HG02610 (cell line): ENCODE measurements around the gene HDAC10.

Experiments used
- ATAC-seq: cut with Tn5 transposase; IDR thresholded peaks from one replicate; pipeline ENCODE4 v1.9.1; 2021; ENCODE audit warnings: mild to moderate bottlenecking, moderate library complexity; ENCODE audit not compliant: unreplicated experiment

The HDAC10 gene

DNA sequence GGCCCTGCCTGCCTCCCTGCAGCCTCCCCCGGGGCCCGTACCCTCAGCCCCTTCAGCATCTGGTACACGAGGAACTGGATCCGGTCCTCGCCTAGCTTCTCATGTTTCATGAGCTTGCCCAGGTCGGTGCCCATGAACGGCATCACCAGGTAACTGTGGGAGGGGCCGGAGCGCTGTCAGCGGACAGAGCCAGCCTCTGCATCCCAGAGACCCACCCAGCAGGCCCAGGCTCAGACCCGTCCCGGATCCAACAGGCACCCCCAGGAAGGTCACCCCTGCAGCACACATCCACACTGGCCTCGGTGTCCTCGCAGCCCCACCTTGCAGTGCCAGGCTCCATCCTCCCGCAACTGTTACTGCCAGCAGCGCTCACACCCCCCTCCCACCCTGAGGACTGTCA, 6.0 kb upstream of the HDAC10 start:
- ATAC-seq = no peak

DNA sequence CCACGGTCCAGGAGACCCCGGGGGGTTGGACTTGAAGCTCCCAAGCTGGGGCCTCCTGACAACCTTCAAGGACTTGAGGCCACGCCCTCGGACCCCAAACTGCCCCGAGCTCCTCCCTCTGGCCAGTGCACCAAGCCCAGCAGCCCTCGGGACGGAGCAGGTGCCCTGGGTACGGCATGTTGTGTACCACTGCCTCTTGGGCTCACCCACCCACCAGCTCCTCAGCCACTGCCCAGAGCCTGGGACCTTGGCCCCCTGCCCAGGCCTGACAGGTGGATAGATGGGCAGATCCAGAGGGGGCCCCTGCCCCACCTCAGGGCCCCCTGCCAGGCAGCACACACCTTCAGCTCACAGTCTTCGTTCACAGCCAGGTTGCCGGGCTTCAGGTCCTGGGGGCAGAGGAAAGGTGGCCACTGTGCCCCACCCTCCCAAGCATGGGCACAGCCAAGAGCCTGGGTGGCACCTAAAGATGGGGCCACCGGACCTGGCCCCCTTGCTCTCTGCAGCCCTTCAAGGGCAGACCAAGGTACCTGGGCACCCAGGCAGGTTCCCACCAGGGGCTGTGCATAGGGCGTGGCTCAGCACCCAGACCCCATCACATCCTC, 5.3 kb upstream of the HDAC10 start:
- no peak for ATAC-seq

DNA sequence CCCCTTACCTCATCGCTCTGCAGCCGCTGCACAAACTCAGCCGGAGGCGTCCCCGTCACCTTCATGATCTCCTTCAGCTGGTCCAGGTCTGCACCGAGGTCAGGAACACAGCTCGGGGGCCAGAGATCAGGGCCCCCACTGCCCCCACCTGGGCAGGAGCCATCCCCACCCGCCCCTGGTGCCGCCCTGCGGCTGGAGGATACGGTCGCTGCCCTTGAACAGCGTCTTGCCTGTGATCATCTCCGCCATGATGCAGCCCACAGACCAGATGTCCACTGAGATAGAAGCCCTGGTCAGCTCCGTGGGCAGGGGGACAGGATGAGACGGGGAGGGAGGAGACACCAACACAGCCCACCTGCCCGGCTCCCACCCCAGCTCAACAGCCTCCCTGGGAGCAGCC, 4.5 kb upstream of the HDAC10 start:
- no peak for ATAC-seq

DNA sequence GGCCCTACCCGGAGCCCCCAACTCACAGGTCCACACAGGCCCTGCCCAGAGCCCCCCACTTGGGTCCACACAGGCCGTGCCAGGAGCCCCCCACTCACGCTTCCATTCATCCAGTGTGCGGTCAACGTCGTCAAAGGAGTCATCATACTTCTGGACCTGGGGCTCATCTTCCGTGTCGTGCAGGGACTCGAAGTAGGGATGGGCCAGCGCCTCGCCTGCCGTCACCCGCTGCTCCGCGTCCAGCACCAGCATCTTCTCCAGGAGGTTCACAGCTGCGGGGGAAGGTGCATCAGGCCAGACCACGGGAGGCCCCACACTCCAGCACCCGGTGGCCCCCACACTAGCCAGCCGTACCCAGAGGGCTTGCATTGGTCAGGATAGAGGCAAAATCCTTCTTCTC, 4.0 kb upstream of the HDAC10 start:
- no peak for ATAC-seq

DNA sequence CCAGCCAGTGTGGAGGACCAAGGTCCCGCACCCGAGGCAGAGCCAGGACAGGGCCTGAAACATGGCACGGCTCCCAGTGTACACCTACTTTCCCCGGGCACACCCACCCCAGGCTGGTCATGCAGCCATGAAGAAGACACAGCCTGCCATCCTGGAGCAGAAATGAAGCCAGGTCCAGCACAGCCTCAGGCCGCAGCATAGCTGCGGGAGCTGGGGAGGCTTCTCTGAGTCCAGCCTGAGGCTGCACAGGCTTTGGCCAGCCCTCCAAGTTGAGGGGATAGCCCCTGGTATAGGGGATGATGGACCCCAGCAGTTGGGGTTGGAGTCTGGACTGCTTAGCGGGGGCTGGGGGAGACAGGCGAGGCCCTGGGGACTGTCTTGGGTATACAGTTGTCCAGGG, 2.9 kb upstream of the HDAC10 start:
- no peak for ATAC-seq

DNA sequence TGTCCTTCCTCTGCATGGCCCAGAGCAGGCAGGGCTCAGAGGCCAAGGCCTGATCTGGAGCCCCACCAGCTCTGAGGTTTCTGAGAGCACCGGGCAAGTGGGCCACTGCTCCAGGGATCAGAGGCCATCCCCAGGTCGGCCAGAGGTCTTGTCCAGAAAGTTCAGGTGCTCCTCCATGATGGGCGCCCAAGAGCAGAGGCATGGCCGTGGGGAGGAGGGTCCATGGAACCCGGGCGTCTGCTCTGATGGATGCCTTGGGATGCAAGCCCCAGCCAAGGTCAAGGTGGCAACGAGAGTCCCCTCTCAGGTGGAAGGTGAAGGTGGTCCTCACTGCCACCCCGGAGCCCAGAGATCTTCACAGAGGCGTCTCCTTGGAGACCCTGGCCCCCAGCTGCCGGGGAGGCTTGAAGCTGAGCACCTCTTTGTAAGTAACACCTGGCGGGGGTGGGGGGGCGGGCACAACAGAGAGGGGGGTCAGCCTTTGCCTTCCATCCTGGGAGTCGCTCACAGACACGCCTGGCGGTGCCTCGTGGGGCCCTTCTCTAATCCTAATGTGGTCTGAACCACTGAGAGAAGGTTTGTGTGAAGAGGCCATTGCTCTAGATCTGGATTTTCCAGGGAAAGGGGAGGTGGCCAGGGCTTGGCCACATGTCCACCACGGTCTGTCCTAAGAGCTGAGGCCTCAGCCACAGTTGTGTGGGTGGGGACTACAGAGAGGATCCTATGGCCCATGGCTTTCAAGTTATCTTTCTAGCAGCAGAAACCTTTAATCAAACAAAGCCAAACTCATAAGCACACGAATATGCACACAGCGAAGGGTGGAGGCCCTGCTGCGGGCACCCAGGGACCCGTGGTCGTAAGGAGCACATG, 2.2 kb upstream of the HDAC10 start:
- ATAC-seq = no peak

DNA sequence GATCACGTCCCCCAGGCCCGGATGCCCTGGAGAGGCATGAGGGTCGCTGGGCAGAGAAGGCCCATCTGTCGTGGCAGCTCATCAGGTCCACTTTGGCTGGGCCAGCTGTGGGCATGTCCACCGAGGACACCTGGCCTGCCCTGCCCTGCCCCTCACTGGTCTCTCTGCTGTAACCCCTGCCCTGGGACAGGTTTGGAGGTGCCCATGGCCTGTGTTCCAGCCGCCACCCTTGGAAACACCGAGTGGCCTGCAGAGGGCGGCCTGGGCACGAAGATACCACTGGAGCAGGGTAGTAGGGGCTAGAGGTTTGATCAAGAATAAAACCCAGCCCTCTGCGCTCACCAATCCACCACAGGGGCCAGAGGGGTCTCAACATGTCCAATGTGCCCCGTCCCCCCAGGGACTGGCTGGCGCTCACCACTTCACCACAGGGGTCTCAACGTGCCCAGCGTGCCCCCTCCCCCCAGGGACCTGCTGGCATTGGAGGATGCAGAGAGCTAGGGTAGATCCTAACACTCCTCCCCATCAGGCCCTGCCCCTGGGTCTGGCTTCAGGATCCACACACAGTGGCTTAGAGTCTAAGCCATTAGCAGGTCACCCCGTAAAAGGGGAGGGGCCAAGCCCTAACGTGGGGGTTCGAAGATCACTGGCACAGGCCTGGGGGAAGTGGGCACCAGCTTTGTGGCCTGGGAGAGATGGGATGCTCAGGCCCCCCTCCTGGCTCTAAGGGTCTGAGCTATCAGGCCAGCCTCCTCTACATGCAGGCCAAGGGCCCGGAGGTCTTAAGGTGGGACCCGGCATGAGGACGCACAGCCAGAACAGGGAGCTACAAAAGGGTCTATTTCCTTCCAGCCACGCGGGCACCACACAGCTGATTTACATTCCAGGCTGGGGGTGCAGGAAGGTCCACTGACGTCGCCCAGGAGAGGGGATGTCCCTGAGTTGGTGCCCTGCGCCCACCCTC, 1.3 kb upstream of the HDAC10 start:
- ATAC-seq = no peak

DNA sequence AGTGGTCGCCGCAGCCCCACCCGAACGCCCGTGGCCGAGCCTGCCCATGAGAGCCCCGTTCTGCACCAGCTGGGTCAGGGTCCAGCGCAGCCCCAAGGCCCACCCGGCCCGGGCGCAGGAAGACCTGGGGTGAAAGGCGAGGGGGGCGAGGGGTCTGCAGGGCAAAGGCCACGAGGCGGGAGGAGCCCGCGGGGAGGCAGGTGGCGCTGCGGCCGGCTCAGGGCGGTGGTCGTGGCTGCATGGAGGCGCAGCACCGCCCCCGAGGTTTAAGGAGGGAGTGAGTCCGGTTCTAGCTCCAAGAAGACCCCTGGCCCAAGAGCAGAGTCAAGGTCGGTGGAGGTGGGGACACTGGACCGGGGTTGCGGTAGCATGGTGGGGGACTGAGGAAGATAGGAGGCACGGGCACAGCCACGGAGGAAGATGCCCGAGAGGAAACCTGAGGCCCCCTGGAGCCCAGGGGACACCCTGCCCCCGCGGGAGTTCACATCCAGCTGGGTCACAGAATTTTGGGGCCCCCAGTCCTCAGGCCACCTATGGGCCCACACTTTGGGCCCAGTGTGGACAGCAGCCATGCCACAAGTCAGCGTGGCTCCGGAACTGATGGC, 514 bp upstream of the HDAC10 start:
- ATAC-seq = no peak

- no peak for ATAC-seq
These were observed 863 bp downstream of the HDAC10 start for GRCh38 chr22:50250249-50250554.

DNA sequence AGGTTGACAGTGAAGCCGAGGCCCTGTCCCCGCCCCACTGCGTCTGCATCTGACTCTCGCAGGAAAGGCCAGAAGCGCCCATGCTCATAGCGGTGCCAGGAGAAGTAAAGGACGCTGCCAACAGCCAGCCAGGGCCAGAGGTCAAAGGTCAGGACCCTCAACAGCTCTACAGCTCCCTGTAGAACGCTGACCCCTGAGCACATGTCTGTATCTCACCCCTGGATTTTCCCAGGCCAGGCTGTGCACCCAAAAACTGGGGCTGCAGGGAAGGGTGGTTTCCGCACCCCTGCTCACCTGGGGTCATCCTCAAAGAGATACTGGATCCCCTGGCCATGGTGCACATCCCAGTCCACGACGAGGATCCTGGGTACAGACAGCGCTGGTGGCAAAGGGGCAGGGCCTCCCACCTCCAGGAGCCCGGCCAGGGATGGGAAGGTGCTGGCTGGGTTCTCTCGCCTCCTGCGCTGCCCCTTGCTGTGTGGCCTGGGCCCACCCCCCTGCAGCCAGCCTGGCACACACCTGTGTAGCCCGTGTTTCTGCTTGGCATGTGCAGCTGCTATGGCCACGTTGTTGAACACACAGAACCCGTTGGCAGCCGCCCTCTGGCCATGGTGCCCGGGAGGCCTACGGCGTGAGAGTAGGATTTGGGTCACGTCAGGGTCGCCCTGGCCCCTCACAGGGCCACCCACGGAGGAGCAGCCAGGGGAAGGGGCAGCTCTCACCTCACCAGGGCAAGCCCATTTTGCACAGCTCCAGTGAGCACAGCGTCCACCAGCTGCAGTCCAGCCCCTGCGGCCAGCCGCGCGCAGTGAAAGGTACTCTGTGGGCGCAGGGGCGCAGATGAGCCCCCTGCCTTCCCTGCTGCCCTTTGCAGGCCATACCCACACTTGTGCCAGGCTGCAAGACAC, 1.5 kb downstream of the HDAC10 start:
- no peak for ATAC-seq

DNA sequence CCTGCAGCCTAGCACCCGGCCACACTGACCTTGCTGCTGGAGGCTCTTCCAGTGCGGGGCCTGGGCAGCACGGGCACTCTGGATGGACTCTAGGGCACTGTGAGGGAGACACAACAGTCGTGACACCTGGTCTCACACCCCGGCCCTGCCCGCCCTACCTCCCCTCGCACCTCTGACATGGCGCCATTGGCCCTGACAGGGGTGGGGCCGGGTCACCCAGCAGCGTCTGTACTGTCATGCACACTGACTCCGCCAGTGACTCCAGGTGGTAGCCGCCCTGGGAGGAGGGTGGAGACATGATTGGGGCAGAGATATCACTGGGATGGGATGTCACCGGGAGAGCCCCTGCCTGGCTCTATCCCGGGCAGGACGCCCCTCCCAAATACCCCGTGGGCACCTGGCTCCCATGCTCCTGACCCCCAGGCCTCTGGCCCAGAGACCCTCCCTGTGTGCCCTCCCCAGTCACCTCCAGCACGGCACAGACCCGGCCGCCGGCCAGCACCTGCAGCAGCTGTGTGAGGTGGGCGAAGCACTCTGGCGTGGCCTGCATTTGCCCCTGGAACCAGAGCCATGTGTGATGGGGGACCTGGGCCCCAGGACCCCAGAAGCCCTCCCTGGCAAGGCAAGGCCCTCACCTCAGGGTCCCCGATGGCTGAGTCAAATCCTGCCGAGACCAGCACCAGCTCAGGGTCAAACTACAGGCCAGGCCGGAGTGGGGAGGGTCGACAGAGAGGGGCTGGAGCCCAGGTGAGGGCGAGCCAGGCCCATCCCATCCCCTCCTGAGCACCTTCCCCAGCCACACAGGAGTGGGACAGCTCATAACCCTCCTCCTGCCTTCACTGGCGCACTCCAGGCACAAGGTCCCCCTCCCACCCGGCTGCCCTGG, 2.6 kb downstream of the HDAC10 start:
- ATAC-seq = no peak

DNA sequence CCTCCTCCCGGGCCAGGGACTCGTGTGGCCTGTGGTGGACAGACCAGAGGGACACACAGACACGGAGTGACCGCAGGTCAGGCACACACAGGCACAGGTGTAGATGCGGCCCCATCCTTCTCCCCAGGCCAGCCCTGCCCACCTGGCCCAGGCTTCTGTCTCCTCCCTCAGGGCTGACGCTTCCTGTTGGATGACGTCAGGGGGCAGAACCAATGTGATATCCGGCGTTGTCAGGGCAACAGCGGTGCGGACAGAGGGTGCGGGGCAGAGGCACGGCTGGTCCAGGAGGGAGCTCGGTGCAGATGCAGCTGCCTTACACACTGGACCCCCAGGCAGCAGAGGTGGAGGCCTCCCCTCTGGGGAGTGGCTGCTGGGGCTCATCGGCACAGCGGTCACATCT, 3.3 kb downstream of the HDAC10 start:
- no peak for ATAC-seq

GRCh38 chr22:50246242-50247175, 4.6 kb downstream of the HDAC10 start:
- ATAC-seq = no peak

DNA sequence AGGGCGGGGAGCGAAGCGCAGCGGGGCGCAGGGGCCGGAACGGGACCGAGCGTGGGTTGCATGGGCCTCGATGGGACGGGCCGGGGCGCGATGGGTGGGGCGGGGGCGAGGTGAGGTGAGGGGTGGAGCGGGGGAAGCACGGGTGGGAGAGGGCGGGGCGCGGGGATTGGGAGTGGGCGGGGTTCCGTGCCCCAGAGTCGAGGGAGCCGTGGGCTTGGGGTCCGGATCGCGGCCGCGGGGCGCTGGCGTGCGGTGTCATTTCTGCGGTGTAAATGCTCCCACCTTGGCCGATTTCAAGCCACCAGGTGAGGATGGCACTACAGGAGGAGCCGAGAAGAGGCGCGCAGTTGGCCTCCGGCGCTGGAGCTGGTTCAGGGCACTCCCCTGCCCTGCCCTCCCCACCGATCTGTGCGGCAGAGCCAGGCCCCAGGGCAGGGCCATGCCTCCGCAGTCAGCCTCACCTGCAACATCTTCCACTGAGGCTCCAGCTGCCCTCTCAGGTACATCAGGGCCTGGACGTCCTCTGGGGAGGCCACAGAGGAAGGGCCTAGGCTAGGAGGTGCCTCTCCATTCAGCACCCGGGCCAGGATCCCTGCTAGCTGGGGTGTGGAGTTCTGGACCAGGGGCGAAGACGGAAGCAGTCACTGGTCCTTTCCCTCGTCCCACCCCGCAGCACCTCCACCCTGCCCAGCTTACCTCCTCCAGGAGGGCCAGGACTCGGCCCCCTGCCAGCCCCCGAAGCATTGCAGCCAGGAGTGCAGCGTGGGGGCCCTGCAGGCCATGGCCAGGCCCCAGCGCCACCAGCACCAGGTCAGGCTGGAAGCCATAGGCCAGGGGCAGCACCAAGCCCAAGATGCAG, 5.6 kb downstream of the HDAC10 start:
- no peak for ATAC-seq

GRCh38 chr22:50244420-50245213, 6.4 kb downstream of the HDAC10 start, which contains the start of gene TUBGCP6:
TUBGCP6 (minus strand) TSS chr22:50245023; CDS start chr22:50244459, 564 bp downstream.
- peak; percentile 48 for ATAC-seq

DNA sequence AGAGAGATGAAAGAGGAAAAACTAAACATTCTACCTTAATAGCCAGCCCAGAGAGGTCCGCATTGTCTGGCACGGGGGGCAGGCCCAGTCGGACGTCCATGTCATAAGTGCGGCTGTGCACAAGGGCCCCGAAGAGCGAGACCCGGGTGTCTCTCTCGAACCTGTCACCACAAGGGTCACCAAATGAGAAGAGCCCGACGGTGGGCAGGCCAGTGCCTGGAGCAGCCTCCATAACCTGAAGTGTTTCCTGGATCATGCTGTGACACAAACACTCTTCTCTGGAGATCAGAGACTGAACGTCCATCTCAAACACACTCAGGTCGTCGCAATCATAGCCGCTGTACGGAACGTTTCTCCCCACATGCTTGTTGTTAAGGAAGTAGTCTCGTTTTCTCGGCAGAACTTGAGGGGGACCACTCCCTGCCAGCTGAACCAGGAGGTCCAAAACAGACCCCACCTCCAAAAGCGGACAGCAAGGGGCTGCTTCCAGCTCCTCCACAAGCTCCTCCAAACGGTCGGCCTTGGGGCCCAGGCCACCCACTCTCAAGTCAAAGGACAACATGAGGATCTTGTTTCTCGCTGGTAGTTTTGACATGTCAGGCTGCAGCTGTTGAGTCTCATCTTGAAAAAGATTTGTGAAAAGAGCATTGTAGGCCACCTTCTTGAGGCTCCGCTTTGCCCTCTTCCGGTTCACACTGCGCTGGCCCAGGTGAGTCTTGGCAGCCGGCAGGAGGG, 7.2 kb downstream of the HDAC10 start:
- no peak for ATAC-seq
